HCT116 (cell line): ENCODE measurements around the gene SPEF2. TPM values are rescaled to one million over a fixed set of nuclear protein-coding genes. Genes with fewer than 3 reads are reported as not detected.

Source experiments
- ATAC-seq: fragments of 200-7000 bp; cut with Tn5 transposase; 2 replicates; pipeline ENCODE4 v1.9.1; 2020; ENCODE audit warnings: mild to moderate bottlenecking, moderate library complexity
- BruUV-seq: library from RNA; stranded (reverse); fragments of 400-500 nt; replicated peaks from 2 replicates; lab custom pipeline; 2021; lab: Mats Ljungman, UMichigan
- CTCF ChIA-PET: fragments of 300-600 bp; sonication (Branson Sonifier 250); formaldehyde crosslinking; loops from one replicate; lab custom pipeline; 2021; ENCODE audit warnings: antibody characterized with exemption; lab: Charles Lee
- POLR2A ChIA-PET: fragments of 300-600, 350-600 bp; sonication (Branson Sonifier 250); formaldehyde crosslinking; loops from one replicate; lab custom pipeline; 2021; ENCODE audit warnings: antibody characterized with exemption; lab: Charles Lee
- RAD21 ChIA-PET, 2 experiments: fragments of 300-600 bp; sonication (Branson Sonifier 250); formaldehyde crosslinking; loops; one replicate each; lab custom pipeline; 2023; ENCODE audit warnings: low total read pairs in 2 of 2; ENCODE audit not compliant: uncharacterized antibody in 2 of 2, unreplicated experiment in 2 of 2, low non-redundant PET in 1 of 2; lab: Charles Lee
- DNase-seq: peaks from one replicate; pipeline ENCODE4 v3.0.0-alpha.2; 2010; ENCODE audit warnings: low read depth, low spot score
- H2AFZ ChIP-seq: fragments of 200-600 bp; shearing (Covaris generic), sonication (generic); 2 replicates; pipeline ENCODE4 v1.6.1; 2017; ENCODE audit warnings: low read depth, mixed run types, mixed read lengths, antibody characterized with exemption, low read length; ENCODE audit not compliant: poor library complexity, severe bottlenecking
- H3K27ac ChIP-seq: 2 replicates; pipeline ENCODE4 v1.5.1; 2012; ENCODE audit warnings: low read depth, low read length
- H3K27me3 ChIP-seq: fragments of 200-600 bp; sonication (generic); 2 replicates; pipeline ENCODE4 v1.6.1; 2016; ENCODE audit warnings: mixed run types, low read length, mixed read lengths; ENCODE audit not compliant: insufficient read depth
- H3K36me3 ChIP-seq, 2 experiments: fragments of 200-500 bp in 1 of 2; fragments of 200-600 bp in 1 of 2; sonication (Bioruptor generic) in 1 of 2; sonication (generic) in 1 of 2; 2 replicates each; pipeline versions ENCODE4 v1.5.1 to v1.6.1; 2014 to 2016; ENCODE audit warnings: low read length in 2 of 2, inconsistent platforms in 1 of 2, mixed read lengths in 1 of 2, mixed run types in 1 of 2; ENCODE audit not compliant: insufficient read depth in 2 of 2, control insufficient read depth in 1 of 2
- H3K4me1 ChIP-seq, 2 experiments: fragments of 200-600 bp in 1 of 2; sonication (generic) in 1 of 2; 2 replicates each; pipeline versions ENCODE4 v1.5.1 to v1.6.1; 2012 to 2017; ENCODE audit warnings: low read length in 2 of 2, inconsistent platforms in 1 of 2, mild to moderate bottlenecking in 1 of 2, mixed read lengths in 1 of 2, mixed run types in 1 of 2, moderate library complexity in 1 of 2; ENCODE audit not compliant: insufficient read depth in 2 of 2, control insufficient read depth in 1 of 2
- H3K4me2 ChIP-seq: fragments of 200-600 bp; sonication (generic); 2 replicates; pipeline ENCODE4 v1.6.1; 2017; ENCODE audit warnings: mixed run types, low read length, mixed read lengths
- H3K4me3 ChIP-seq, 2 experiments: fragments of 200-600 bp in 1 of 2; sonication (generic) in 1 of 2; replicated peaks in 1 of 2; 2 replicates each; pipeline ENCODE4 v1.5.1; 2011 to 2016; ENCODE audit warnings: low read length in 2 of 2, control low read depth in 1 of 2, low read depth in 1 of 2, mild to moderate bottlenecking in 1 of 2, mixed read lengths in 1 of 2, mixed run types in 1 of 2
- H3K79me2 ChIP-seq: fragments of 200-600 bp; sonication (generic); 2 replicates; pipeline ENCODE4 v1.6.1; 2017; ENCODE audit warnings: mild to moderate bottlenecking, mixed run types, low read length, moderate library complexity, mixed read lengths; ENCODE audit not compliant: insufficient read depth
- H3K9ac ChIP-seq: fragments of 200-600 bp; sonication (generic); 2 replicates; pipeline ENCODE4 v1.6.1; 2016; ENCODE audit warnings: low read length, mixed read lengths
- H3K9me2 ChIP-seq: fragments of 200-600 bp; sonication (generic), shearing (Covaris generic); 2 replicates; pipeline ENCODE4 v1.6.1; 2017; ENCODE audit warnings: mixed run types, mild to moderate bottlenecking, moderate library complexity; ENCODE audit not compliant: insufficient read depth
- H3K9me3 ChIP-seq, 2 experiments: fragments of 200-500 bp in 1 of 2; fragments of 200-600 bp in 1 of 2; sonication (Bioruptor generic) in 1 of 2; sonication (generic) in 1 of 2; 2 replicates each; pipeline ENCODE4 v1.6.1; 2014 to 2017; ENCODE audit warnings: low read length in 2 of 2, mixed read lengths in 2 of 2, inconsistent platforms in 1 of 2, low read depth in 1 of 2, mild to moderate bottlenecking in 1 of 2, mixed run types in 1 of 2, moderate library complexity in 1 of 2; ENCODE audit not compliant: control insufficient read depth in 1 of 2, insufficient read depth in 1 of 2
- H4K20me1 ChIP-seq: fragments of 200-600 bp; sonication (generic), shearing (Covaris generic); 2 replicates; pipeline ENCODE4 v1.6.1; 2017; ENCODE audit warnings: mixed run types, mild to moderate bottlenecking, moderate library complexity; ENCODE audit not compliant: insufficient read depth
- POLR2A ChIP-seq: IDR thresholded peaks from 2 replicates; pipeline ENCODE4 v1.7.0; 2011; ENCODE audit warnings: borderline replicate concordance; ENCODE audit not compliant: insufficient read depth, insufficient read length; ENCODE audit errors: extremely low read depth
- YY1 ChIP-seq: IDR thresholded peaks from 2 replicates; pipeline ENCODE4 v1.6.1; 2011; ENCODE audit warnings: low read length, low read depth, moderate library complexity, mild to moderate bottlenecking; ENCODE audit not compliant: insufficient replicate concordance; ENCODE audit errors: extremely low read depth
- ZBTB33 ChIP-seq: IDR thresholded peaks from 2 replicates; pipeline ENCODE4 v1.6.1; 2011; ENCODE audit warnings: mild to moderate bottlenecking, low read length, moderate library complexity; ENCODE audit not compliant: insufficient replicate concordance; ENCODE audit errors: extremely low read depth
- intact Hi-C: fragments of 100-400 bp; cut with micrococcal nuclease; formaldehyde crosslinking; loops from 2 replicates; pipeline ENCODE4 v1.10.0; 2022
- total RNA-seq: library from RNA; stranded (reverse); gene quantifications from one replicate; pipeline ENCODE4 v1.2.1, GENCODE V29; 2021; ENCODE audit not compliant: unreplicated experiment

SPEF2 gene
- total RNA-seq, 1 experiment from 2014 or later = 4.6 TPM

- no peak for DNase-seq
- Histone ChIP-seq H3K4me3 (no peak overlapping the region), H3K36me3 (no peaks in the 10 kb centered on the region), H3K27me3 (peaks cover 18% of the 10 kb centered on the region; the same call in 1 of the 2 replicates), H3K4me1 (no peaks in the 10 kb centered on the region), H4K20me1 (no peaks in the 10 kb centered on the region), H3K9ac (no peak overlapping the region), H3K9me3 (no peaks in the 10 kb centered on the region), H3K9me2 (0 out of 2 replicates have a peak, but pooled peaks cover 2% of the 10 kb centered on the region), H3K27ac (no peak overlapping the region), H3K79me2 (no peaks in the 10 kb centered on the region), H3K4me2 (no peak overlapping the region), H2AFZ (no peak overlapping the region)
- CTCF ChIA-PET = interaction anchor here (0.7 to 1.0 kb wide), 2 partner anchors 13 to 134 kb away, joined by 4 to 5 read pairs; no protein-coding TSS in a partner anchor
- no TSS peak for BruUV-seq
- POLR2A ChIA-PET = no interaction called here
- no peak for TF ChIP-seq ZBTB33
- intact Hi-C loops = no loop called here
- RAD21 ChIA-PET = no interaction called here
- ATAC-seq = no peak
Observed at GRCh38 chr5:35790457-35790822, 172.8 kb downstream of the SPEF2 start.

GRCh38 chr5:35794328-35794619, 176.6 kb downstream of the SPEF2 start:
- Histone ChIP-seq H3K9me3 (no peaks in the 10 kb centered on the region), H3K9me2 (no peaks in the 10 kb centered on the region), H3K4me3 (no peak overlapping the region), H3K4me1 (no peaks in the 10 kb centered on the region), H3K27ac (no peak overlapping the region), H3K36me3 (no peaks in the 10 kb centered on the region), H4K20me1 (no peaks in the 10 kb centered on the region), H3K9ac (no peak overlapping the region), H3K4me2 (no peak overlapping the region), H3K27me3 (peaks cover 9% of the 10 kb centered on the region; the same call in 1 of the 2 replicates), H3K79me2 (no peaks in the 10 kb centered on the region), H2AFZ (no peak overlapping the region)
- TF ChIP-seq POLR2A = no peak
- TF ChIP-seq YY1 = no peak
- CTCF ChIA-PET = no interaction called here
- DNase-seq = no peak
- RAD21 ChIA-PET = no interaction called here
- BruUV-seq = no TSS peak
- no peak for ATAC-seq
- intact Hi-C loops = no loop called here
- POLR2A ChIA-PET = no interaction called here
